Cardiac muscle cell (in vitro differentiated cells and primary cell): ENCODE measurements around the gene ELAC1. TPM values are rescaled to one million over a fixed set of nuclear protein-coding genes. Genes with fewer than 3 reads are reported as not detected.

Source experiments
- DNase-seq, 2 donors: peaks; one replicate each; pipeline versions ENCODE4 v3.0.0 to v3.0.0-alpha.2; 2010 to 2017; ENCODE audit warnings: low read depth in 1 of 2, low spot score in 1 of 2
- H3K27ac ChIP-seq: fragments of 200-600 bp; sonication (generic); 2 replicates; pipeline ENCODE4 v1.5.1; 2016
- H3K27me3 ChIP-seq: fragments of 200-600 bp; sonication (generic); 2 replicates; pipeline ENCODE4 v1.6.0; 2016; ENCODE audit warnings: control low read depth
- H3K36me3 ChIP-seq: fragments of 200-600 bp; sonication (generic); 2 replicates; pipeline ENCODE4 v1.5.1; 2016; ENCODE audit warnings: control low read depth
- H3K4me1 ChIP-seq: fragments of 200-600 bp; sonication (generic); 2 replicates; pipeline ENCODE4 v1.8.1; 2017; ENCODE audit warnings: low read depth, mild to moderate bottlenecking, mixed run types
- H3K4me3 ChIP-seq: fragments of 200-600 bp; sonication (generic); 2 replicates; pipeline ENCODE4 v1.5.1; 2016; ENCODE audit warnings: mild to moderate bottlenecking
- H3K9me3 ChIP-seq: fragments of 200-600 bp; sonication (generic); 2 replicates; pipeline ENCODE4 v1.5.1; 2017; ENCODE audit warnings: low read depth, mild to moderate bottlenecking, control low read depth
- CTCF ChIP-seq: IDR thresholded peaks from 2 replicates; pipeline ENCODE4 v1.5.1; 2012; ENCODE audit warnings: low read depth, mild to moderate bottlenecking, low read length
- polyA plus RNA-seq: library from polyadenylated mRNA; unstranded; fragments of >200 nt; fragmentation: Nextera tagmentation; extraction: Ambion mirVana; gene quantifications from 2 replicates; pipeline ENCODE4 v1.2.1, GENCODE V29; 2016
- total RNA-seq: library from RNA; depleted of rRNA; stranded (reverse); fragments of >200 nt; gene quantifications from 2 replicates; pipeline ENCODE4 v1.2.3, GENCODE V29; 2016

The ELAC1 gene
- total and polyA plus RNA-seq, 2 experiments from 2014 or later: 5.6 to 12.1 TPM

- peak in 1 of 2 donors; percentile 26 for DNase-seq
- Histone ChIP-seq H3K4me1 (peaks cover 8% of the 10 kb centered on the region), H3K9me3 (no peaks in the 10 kb centered on the region), H3K36me3 (peaks cover 9% of the 10 kb centered on the region), H3K27ac (peak overlapping the region; percentile 58), H3K27me3 (no peaks in the 10 kb centered on the region), H3K4me3 (no peak overlapping the region)
- TF ChIP-seq CTCF: no peak
Measured at GRCh38 chr18:50933684-50934083, 34.2 kb upstream of the ELAC1 start.

- no peak for DNase-seq
- Histone ChIP-seq H3K4me3 (no peak overlapping the region), H3K27ac (no peak overlapping the region), H3K9me3 (no peaks in the 10 kb centered on the region), H3K36me3 (peaks cover 9% of the 10 kb centered on the region), H3K27me3 (no peaks in the 10 kb centered on the region), H3K4me1 (peaks cover 8% of the 10 kb centered on the region)
- TF ChIP-seq CTCF: no peak
Measured at GRCh38 chr18:50934545-50935211, 33.2 kb upstream of the ELAC1 start.

DNA sequence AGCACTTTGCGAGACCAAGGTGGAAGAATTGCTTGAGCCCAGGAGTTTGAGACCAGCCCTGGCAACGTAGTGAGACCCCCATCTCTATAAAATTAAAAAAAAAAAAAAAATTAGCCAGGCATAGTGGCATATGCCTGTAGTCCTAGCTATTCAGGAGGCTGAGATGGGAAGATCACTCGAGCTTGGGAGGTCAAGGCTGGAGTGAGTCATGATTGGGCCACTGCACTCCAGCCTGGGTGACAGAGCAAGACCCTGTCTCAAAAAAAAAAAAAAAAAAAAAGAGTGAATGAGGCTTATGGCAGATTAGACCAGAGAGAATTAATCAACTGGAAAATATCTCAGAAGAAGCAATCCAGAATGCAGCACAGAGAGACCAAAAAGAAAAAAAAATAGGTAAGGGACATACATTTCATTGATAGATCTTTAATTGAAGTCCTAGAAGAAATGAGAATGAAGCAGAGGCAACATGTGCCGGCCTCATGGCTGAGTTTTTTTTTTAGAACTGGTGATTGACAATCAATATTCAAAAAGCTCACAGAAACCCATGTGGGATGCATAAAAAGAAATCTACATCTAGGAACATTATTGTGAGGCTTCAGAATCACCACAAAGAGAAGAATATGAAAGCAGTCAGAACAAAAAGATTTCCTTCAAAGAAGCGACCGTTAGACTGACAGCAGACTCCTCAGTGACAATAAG is 32.2 kb upstream of the ELAC1 start:
- no peaks in the 10 kb centered on the region for H3K27me3 ChIP-seq
- no peak overlapping the region for H3K4me3 ChIP-seq
- DNase-seq: no peak
- H3K4me1 ChIP-seq: peaks cover 8% of the 10 kb centered on the region
- H3K27ac ChIP-seq: no peak overlapping the region
- TF ChIP-seq CTCF: no peak
- no peaks in the 10 kb centered on the region for H3K9me3 ChIP-seq
- peaks cover 16% of the 10 kb centered on the region for H3K36me3 ChIP-seq

- H3K4me1 ChIP-seq: peaks cover 8% of the 10 kb centered on the region
- no peak overlapping the region for H3K4me3 ChIP-seq
- DNase-seq: no peak
- no peaks in the 10 kb centered on the region for H3K27me3 ChIP-seq
- peaks cover 15% of the 10 kb centered on the region for H3K36me3 ChIP-seq
- H3K9me3 ChIP-seq: no peaks in the 10 kb centered on the region
- TF ChIP-seq CTCF: no peak
- no peak overlapping the region for H3K27ac ChIP-seq
Measured at GRCh38 chr18:50937183-50937582, 30.7 kb upstream of the ELAC1 start.

- TF ChIP-seq CTCF: no peak
- H3K9me3 ChIP-seq: no peaks in the 10 kb centered on the region
- H3K27ac ChIP-seq: no peak overlapping the region
- peaks cover 9% of the 10 kb centered on the region for H3K36me3 ChIP-seq
- DNase-seq: no peak
- no peak overlapping the region for H3K4me3 ChIP-seq
- H3K4me1 ChIP-seq: no peaks in the 10 kb centered on the region
- H3K27me3 ChIP-seq: no peaks in the 10 kb centered on the region
Measured at GRCh38 chr18:50938912-50939311, 28.9 kb upstream of the ELAC1 start.
